GM18508 (cell line): ENCODE data around the gene RPL21.
"Not testable (repeated sequence)": the region's sequence is repeated elsewhere in the genome, so short reads cannot be mapped to it uniquely, and the experiment has no call there.

ENCODE experiments used
- ATAC-seq: cut with Tn5 transposase; IDR thresholded peaks from one replicate; pipeline ENCODE4 v1.9.1; 2021; ENCODE audit warnings: moderate number of reproducible peaks; ENCODE audit not compliant: insufficient read depth, unreplicated experiment

Gene RPL21

DNA sequence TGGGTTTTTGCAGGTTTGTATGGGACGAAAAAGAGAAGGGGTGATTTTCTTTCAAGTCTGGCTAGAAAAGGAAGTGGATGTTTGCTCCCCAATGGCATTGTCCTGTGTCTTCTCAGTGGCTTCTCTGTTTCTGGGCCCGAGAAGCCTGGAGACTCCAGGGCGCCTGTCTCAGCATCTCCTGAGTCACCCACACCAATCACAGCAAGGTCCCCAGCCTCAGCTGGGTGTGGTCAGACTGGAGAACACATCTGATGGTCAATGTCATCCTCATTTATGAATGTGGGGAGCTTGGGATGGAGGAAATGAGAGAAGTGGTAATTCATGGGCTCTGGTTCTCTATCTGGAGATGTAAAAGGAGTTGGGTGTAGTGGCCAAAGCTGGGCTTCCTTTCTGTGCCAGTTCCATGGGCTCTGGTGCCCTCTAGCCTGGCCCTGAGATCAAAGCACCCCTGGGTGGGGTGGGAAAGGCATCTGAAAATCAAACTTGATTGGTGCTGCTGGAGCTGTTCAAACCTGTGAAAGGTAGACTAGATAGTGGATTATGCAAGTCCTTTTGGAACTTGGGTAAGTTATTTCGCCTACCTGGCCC lies 32.6 kb downstream of the RPL21 start:
- ATAC-seq: no peak

DNA sequence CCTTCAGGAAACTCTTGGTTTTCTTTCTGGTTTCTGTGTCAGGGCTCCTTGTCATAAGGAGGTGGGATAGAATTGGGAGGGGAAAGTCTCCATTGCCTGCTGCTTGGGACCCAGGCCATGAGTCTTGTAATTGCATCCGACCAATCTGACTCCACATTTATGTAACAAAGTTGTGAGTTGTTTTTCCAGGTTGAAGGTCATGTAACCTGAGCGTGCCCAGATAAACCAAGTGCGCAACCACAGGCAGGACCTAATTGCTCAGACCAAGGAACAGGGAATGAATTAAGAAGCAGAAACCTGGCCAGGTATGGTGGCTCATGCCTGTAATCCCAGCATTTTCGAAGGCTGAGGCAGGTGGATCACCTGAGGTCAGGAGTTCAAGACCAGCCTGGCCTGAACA lies 37.0 kb downstream of the RPL21 start:
- ATAC-seq: no peak

DNA sequence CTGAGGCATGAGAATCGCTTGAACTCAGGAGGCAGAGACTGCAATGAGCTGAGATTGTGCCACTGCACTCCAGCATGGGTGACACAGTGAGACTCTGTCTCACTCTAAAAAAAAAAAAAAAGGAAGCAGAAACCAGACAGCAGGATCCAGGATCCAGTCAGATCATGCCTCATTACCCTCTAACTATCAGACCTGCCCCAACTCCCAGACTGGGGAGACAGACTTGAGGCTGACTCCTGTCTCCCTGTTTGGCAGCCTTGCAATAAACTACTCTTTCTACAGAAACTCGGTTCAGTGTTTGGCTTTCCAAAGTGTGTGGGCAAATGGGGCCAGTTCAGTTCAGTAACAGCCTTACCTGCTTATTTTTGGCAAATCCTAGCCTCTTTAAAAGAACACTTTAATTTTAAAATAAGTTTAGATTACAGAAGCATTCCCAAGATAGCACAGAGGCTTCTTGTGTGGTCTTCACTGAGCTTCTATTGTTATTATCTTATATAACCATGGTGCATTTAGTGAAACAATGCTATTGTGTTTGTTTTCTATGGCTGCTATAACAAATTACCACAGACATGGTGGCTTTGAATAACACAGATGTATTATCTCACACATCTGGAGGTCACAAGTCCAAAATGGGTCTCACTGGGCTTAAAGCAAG lies 37.8 kb downstream of the RPL21 start:
- ATAC-seq: no peak

DNA sequence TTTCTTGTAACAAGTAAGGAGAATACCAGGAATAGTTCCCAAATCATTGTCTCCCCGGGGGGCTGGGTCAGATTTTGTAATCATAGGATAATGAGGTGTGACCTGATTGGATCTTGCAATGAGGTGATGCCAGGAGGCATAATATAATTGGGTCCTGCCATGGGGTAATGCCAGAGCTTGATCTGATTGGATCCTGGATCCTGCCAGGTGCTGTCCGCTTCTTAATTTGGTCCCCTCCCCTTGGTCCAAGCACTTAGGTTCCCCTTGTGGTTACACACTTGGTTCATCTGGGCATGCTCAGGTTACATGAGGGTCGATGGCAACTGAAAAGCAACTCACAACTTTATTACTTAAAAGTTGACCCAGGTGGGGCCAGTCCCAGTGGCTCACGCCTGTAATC lies 39.4 kb downstream of the RPL21 start:
- ATAC-seq: no peak

DNA sequence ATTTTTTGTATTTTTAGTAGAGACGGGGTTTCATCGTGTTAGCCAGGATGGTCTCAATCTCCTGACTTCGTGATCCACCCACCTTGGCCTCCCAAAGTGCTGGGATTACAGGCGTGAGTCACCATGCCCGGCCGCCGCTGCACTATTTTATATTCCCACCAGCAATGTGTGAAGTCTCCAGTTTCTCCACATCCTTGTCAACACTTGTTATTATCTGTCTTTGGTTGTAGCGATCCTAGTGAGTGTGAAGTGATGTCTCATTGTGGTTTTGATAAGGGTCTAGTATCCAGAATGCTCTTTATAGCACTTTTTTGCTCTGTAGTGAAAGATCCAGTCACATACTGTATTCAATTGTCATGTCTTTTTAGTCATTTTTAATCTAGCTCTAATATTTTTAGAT lies 40.6 kb downstream of the RPL21 start:
- not testable (repeated sequence) for ATAC-seq

DNA sequence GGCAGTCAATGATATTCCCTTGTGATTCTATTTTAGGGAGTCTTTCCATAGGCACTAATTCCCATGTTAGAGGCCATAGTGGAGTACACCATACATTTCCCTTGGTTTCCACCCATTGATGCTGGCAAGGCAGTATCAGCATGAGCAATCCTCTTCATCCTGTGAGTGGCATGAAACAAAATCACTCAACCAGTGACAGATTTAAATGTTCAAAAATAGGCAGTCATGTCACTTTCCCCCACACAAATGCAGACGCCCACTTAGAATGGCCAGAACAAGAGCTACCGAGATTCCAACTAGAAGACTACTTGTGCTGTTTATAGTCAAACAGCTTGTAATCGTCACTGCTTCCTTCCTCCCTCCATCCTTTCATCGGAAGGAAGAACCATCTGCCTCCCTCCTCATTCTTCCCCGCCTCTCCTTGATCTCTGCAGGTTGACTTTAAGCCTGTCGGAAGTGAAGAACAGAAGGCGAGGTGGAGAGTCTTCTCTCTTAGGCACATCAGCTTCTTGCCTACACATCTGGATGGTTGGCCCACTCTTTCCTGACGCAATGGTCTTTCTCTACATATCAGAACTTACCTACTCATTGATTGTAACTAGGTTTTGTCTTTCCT lies 41.8 kb downstream of the RPL21 start:
- ATAC-seq: no peak

DNA sequence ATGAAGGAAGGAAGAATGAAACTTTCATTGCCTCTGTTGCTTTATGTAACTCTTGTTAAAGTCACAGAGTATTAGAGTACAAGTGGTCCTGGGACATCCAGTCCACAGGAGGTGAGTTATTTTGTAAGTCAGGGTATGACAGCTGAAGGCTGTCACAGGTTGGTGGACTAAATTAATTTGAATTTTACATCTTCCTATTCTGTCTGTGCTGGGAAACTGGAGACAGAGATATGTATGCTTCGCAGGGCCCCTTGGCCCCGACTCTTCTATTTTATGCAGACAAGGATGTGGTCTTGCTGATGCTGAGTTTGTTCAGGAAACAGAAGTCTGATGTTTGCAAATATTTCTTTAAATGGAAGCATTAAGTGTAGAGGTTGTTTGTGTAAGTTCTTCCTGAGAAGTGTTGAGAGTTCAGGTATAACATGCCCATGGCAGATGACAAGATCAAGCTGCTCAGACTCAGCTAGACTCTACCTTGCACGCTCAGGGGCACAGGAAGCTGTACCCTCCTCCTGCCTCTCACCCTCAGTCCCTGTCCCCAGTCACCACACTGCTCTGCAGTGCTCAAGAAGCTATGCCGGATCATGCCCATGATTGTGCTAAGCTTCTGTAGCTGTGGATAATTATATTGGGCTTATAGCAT lies 42.6 kb downstream of the RPL21 start:
- no peak for ATAC-seq

DNA sequence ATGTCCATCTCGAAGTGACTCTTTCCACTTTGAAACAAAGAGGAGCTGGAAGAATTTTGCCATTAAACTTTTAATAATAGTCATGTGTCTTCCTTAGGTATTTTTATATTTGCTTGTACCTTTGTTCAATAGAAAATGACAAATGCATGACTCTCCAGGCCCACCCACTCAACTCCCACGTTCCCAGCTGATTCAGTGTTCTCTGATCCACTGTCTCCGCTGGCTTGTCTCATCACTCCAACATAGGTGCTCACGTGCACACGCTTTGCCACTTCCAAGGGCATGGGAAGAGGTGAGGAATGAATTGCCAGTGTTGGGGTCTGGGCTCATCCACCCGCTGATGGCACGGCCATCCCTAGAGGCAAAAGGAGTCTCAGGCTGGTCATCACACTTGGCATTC lies 43.7 kb downstream of the RPL21 start:
- ATAC-seq: no peak

DNA sequence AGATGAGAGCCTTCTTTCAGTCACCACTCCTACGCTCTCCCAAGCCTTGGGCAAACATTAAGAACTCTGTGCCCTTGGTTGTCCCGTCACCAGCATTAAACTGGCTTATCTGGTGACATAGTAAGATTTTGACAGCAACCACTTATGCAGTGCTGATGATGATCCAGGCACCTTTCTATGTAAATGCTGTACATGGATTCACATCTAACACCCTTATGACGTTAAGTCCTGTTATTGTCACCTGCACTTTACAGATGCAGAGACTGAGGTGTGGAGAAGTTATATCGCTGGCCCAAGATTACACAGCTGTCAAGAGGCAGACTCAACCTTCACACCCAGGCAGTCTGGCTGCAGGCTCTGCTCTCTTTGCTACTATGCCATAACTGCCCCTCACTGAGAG lies 44.3 kb downstream of the RPL21 start:
- ATAC-seq: no peak

DNA sequence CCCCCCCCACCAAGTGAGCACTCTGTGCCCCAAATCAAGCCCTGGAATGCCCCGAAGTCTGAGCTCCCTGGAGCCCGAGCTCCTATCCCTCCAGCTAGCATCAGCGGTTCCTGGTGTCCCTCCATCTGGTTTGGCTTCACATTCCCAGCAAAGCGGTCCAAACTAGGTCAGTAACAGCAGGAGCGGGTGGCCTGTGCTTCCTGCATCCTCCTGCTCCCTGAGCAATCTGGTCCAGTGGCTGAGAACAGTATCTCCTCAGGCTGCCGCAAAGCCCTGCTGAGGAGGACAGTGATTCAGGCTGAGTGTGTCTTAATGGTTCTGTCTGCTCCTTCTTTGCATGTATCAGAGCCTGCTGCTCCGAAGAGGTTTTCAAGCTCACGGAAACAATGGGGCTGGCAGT lies 45.1 kb downstream of the RPL21 start:
- ATAC-seq: no peak

DNA sequence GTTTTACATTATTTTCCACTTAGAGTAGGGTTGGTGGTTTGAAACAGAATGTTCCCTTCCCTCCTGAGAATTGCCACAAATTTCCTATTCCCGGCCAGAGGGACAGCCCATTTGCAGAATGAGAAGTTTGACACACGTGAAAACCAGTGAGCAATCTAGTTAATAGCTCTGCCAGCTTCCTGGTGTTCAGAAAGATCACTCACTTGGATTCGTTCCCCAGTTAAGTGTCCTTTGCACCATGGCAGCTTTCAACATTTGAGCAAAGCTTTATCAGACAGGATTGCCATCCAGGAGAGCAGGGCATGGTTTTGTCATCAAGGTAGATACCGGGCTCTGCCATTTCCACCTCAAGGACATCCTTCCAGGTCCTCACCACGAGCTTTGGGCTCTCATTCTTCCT lies 47.5 kb downstream of the RPL21 start:
- no peak for ATAC-seq

DNA sequence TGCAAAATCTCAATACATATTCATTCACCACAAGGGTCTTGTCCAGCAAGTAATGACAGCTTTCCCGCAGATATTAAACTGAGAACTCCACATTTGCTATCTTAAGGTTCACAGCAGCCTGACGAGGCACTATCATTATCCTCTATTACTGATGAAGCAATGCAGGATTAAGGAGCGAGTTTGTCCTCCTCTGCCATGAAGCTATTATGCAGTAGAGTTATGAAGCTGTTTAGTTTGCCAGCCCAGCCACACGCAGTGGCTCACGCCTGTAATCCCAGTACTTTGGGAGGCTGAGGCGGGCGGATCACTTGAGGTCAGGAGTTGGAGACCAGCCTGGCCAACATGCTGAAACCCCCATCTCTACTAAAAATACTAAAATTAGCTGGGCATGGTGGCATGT lies 49.0 kb downstream of the RPL21 start:
- ATAC-seq: not testable (repeated sequence)

DNA sequence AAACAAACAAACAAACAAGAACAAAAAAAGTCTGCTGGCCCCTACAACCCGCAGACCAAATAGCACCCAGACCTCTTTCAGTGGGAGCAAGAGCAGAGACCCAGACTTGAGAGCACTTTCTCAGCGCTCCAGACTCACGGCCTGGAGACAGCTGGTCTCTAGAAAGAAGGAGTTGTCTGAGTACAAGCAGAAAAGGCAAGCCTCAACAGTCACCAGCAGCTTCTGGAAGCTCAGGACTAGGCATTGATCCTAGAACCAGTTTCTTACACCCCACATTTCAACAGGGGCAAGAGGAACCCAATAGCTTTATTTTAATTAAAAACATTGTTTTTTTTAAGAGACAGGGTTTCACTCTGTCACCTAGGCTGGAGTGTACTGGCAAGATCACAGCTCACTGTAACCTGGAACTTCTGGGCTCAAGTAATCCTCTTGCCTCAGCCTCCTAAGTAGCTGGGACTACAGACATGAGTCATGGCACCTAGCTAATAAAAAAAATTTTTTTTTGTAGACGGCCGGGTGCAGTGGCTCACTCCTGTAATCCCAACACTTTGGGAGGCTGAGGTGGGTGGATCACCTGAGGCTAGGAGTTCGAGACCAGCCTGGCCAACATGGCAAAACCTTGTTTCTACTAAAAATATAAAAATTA lies 49.7 kb downstream of the RPL21 start:
- no peak for ATAC-seq

DNA sequence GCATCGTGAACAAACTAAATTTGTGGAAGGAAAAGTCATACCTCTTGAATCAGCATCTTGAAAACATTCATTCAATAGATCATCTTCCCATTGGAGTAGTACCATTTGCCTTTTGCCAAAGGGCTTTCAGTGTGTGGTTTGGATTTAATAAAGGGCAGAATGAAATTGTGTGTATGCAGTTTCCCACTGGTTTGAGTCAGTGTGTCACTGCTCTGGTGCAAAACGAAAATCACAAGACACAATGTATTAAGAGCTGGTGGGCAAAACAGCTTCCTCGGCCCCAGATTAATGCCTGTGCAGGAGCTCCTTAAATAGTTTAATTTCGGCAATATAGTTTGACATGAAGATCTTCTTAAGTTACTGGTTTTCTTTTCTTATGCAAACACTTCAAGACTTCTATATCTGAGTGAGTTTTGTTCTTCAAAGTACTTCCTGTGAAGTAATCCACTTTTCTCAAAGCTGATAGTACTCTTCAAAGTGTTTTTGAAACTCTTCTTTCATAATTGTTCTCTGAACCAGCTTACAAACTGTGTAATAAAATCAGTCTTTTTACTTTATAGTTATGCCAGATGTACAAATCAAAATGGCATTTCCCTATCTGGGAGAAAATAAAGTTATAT lies 51.4 kb downstream of the RPL21 start:
- ATAC-seq: no peak

DNA sequence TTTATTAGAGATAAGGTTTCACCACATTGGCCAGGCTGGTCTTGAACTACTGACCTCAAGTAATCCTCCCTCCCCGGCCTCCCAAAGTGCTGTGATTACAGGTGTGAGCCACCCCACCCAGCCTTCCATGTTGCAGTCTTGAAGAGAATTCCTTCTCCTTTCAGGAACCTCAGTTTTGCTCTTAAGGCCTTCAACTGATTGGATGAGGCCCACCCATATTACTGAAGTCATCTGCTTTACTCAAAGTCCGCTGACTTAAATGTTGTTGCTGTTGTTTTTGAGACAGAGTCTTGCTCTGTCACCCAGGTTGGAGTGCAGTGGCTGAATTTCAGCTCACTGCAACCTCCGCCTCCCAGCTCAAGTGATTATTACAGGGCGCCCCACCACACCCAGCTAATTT lies 52.7 kb downstream of the RPL21 start:
- ATAC-seq: no peak

DNA sequence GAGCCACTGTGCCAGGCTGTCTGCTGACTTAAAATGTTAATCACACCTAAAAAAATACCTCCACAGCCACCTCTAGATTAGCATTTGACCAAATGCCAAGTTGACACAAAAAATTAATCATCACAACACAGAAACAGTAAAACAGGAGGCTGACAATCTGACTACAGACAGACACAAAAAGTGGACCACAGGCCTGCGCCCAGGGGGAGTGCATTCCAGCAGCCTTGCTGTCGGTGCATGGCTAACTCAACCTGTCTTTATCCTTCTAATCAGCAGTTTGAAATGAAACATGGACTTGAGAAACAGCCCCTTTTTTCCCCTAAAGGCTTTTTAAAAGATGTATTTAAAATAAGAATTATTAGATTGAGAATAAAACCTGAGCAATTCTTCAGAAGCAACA lies 53.3 kb downstream of the RPL21 start:
- ATAC-seq: no peak
